ENCODE results near the gene AHI1. TPM values are rescaled to one million over a fixed set of nuclear protein-coding genes. Genes with fewer than 3 reads are reported as not detected.

AHI1 gene
- total RNA-seq, 1 experiment from 2014 or later, result 8.9 TPM

DNA sequence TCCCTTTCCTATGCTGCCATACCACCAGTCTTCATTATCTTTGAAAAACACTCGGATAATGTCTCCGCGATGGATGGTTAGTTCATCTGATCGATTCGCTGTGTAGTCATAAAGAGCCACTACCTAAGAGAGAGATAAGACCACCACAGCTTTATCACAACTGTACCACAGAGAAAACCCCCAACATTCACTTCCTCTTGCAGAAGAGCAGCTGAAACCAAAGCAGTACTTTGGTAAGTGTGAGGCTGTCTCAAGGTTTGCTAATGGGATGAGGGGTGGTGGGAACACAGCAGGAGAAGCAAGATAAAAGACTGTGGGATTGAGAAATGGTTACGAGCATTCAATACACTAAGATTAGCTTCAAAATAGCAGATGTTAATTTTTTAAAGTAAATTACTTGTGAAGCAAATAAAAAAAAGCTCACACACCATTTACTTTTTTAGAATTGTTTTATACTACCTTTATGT is 174.3 kb downstream of the AHI1 start:
- Histone ChIP-seq H3K4me1 (ENCODE audit: insufficient read depth, low read length) (no peaks in the 10 kb centered on the region), H3K9ac (ENCODE audit: low read length) (no peak overlapping the region), H3K4me3 (ENCODE audit: low read length) (no peak overlapping the region), H3K27me3 (ENCODE audit: low read length) (no peaks in the 10 kb centered on the region), H3K27ac (ENCODE audit: low read length) (no peak overlapping the region), H4K20me1 (ENCODE audit: low read length) (no peaks in the 10 kb centered on the region), H3K4me2 (ENCODE audit: low read length) (no peak overlapping the region), H3K79me2 (ENCODE audit: low read length) (no peaks in the 10 kb centered on the region), H3F3A (ENCODE audit: low read length, unreplicated experiment) (no peaks in the 10 kb centered on the region), H3K9me3 (ENCODE audit: low read length) (no peaks in the 10 kb centered on the region), H3K9me2 (replicated peaks; ENCODE audit: low read length) (no peaks in the 10 kb centered on the region), H3K36me3 (ENCODE audit: low read depth, low read length) (no peaks in the 10 kb centered on the region), H2AFZ (ENCODE audit: low read length) (no peak overlapping the region)
- DNase-seq, result no peak
- ATAC-seq, result no peak
- intact Hi-C loops (cut with micrococcal nuclease), result no loop called here
- ChIA-PET CTCF (no interaction called here), POLR2A (ENCODE audit: unreplicated experiment) (no interaction called here)
- BruUV-seq (replicated peaks), result no TSS peak
- TF ChIP-seq, protein P1, sequence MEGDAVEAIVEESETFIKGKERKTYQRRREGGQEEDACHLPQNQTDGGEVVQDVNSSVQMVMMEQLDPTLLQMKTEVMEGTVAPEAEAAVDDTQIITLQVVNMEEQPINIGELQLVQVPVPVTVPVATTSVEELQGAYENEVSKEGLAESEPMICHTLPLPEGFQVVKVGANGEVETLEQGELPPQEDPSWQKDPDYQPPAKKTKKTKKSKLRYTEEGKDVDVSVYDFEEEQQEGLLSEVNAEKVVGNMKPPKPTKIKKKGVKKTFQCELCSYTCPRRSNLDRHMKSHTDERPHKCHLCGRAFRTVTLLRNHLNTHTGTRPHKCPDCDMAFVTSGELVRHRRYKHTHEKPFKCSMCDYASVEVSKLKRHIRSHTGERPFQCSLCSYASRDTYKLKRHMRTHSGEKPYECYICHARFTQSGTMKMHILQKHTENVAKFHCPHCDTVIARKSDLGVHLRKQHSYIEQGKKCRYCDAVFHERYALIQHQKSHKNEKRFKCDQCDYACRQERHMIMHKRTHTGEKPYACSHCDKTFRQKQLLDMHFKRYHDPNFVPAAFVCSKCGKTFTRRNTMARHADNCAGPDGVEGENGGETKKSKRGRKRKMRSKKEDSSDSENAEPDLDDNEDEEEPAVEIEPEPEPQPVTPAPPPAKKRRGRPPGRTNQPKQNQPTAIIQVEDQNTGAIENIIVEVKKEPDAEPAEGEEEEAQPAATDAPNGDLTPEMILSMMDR (conservative IDR thresholded peaks at IDR 0.05; ENCODE audit: low read depth, low read length), result no peak
- TF ChIP-seq EZH2 (IDR thresholded peaks at IDR 0.05; ENCODE audit: low read length, unreplicated experiment) (no peak), EZH2phosphoT487 (IDR thresholded peaks at IDR 0.05; ENCODE audit: borderline replicate concordance, low read length) (no peak)

DNA sequence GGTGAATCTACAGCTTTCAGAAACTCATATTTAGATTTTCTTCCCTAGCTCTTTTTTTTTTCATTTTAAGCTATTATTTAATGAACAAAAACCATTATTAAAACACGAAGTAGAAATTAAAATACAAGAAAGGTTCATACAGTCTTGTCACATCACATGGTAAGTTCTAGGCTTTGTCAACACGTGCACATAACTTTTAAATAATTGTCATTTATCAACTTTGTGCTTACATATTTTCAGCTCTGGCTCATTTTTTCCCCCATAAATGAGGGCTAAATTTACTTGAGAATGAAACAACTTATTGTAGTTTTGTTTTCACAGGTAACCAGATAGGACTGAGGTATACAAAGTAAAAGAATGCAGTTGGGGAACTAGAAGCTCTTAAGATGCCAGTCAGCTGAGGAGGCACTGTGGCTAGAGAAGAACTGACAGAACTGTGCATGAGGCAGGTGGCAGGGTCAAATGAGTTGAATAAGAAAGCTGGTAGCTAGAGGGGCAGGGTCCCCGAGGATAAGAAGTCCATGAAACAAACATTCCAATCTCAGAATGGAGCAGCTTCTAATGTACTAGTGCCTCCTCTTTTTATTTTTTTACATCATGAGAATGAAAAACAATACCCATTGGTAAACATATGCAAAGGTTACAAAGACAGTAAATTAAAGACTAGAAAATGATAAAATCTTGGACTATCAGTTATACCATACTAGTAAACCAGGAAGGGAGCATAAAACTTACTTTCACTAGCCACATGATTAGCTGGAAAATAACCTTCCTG is 174.9 kb downstream of the AHI1 start:
- no peak for ATAC-seq
- Histone ChIP-seq H3K4me3 (ENCODE audit: low read length) (no peak overlapping the region), H3K79me2 (ENCODE audit: low read length) (no peaks in the 10 kb centered on the region), H3F3A (ENCODE audit: low read length, unreplicated experiment) (no peaks in the 10 kb centered on the region), H3K4me2 (ENCODE audit: low read length) (no peak overlapping the region), H3K9me3 (ENCODE audit: low read length) (no peaks in the 10 kb centered on the region), H4K20me1 (ENCODE audit: low read length) (no peaks in the 10 kb centered on the region), H3K27me3 (ENCODE audit: low read length) (no peaks in the 10 kb centered on the region), H3K36me3 (ENCODE audit: low read depth, low read length) (no peaks in the 10 kb centered on the region), H3K9me2 (replicated peaks; ENCODE audit: low read length) (no peaks in the 10 kb centered on the region), H3K9ac (ENCODE audit: low read length) (no peak overlapping the region), H3K27ac (ENCODE audit: low read length) (no peak overlapping the region), H3K4me1 (ENCODE audit: insufficient read depth, low read length) (no peaks in the 10 kb centered on the region), H2AFZ (ENCODE audit: low read length) (no peak overlapping the region)
- intact Hi-C loops (cut with micrococcal nuclease), result no loop called here
- ChIA-PET CTCF (no interaction called here), POLR2A (ENCODE audit: unreplicated experiment) (no interaction called here)
- no peak for DNase-seq
- BruUV-seq (replicated peaks), result no TSS peak
- no peak for TF ChIP-seq EZH2phosphoT487 (IDR thresholded peaks at IDR 0.05; ENCODE audit: borderline replicate concordance, low read length)
- TF ChIP-seq, protein P1 (conservative IDR thresholded peaks at IDR 0.05; ENCODE audit: low read depth, low read length), result no peak
- no peak for TF ChIP-seq EZH2 (IDR thresholded peaks at IDR 0.05; ENCODE audit: low read length, unreplicated experiment)

All from PC-3 (cell line).